ENCODE measurements around the gene CCDC187.

DNA sequence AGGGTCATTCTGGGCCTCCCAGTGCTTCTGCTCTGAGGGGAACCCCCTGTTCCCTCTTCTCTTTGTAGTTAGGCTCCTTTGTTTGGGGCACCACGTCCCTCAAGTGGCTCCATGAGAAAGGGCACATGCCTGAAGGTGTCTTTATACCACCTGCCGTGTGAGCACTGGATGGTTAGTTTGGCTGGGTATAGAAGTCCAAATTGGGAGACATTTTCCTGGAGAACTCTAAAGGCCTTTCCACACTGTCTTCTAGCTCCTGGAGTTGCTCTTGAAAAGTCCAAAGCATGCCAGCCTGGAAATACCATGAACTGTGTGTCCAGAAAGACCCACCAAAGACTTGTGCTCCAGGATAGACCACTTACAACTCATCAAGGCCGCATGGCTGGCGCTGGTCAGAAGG is 11.1 kb upstream of the CCDC187 start:
- TF ChIP-seq, protein P1, sequence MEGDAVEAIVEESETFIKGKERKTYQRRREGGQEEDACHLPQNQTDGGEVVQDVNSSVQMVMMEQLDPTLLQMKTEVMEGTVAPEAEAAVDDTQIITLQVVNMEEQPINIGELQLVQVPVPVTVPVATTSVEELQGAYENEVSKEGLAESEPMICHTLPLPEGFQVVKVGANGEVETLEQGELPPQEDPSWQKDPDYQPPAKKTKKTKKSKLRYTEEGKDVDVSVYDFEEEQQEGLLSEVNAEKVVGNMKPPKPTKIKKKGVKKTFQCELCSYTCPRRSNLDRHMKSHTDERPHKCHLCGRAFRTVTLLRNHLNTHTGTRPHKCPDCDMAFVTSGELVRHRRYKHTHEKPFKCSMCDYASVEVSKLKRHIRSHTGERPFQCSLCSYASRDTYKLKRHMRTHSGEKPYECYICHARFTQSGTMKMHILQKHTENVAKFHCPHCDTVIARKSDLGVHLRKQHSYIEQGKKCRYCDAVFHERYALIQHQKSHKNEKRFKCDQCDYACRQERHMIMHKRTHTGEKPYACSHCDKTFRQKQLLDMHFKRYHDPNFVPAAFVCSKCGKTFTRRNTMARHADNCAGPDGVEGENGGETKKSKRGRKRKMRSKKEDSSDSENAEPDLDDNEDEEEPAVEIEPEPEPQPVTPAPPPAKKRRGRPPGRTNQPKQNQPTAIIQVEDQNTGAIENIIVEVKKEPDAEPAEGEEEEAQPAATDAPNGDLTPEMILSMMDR (IDR thresholded peaks at IDR 0.05): no peak
- no peak for TF ChIP-seq EP300 (IDR thresholded peaks at IDR 0.05)
- no peak for TF ChIP-seq POLR2A (IDR thresholded peaks at IDR 0.05)
- TF ChIP-seq POLR2AphosphoS5 (IDR thresholded peaks at IDR 0.05): no peak

All from upper lobe of left lung (tissue), 4 donors.